Activated CD8-positive, alpha-beta memory T cell treated with anti-CD3 and anti-CD28 coated beads for 1 hour (primary cell): ENCODE results near the gene PLD1.

ENCODE experiments used
- DNase-seq, 2 donors: peaks; one replicate each; pipeline ENCODE4 v3.0.0-alpha.2; 2020; ENCODE audit warnings: low read depth in 1 of 2; ENCODE audit errors: extremely low read depth in 1 of 2

The PLD1 gene

DNA sequence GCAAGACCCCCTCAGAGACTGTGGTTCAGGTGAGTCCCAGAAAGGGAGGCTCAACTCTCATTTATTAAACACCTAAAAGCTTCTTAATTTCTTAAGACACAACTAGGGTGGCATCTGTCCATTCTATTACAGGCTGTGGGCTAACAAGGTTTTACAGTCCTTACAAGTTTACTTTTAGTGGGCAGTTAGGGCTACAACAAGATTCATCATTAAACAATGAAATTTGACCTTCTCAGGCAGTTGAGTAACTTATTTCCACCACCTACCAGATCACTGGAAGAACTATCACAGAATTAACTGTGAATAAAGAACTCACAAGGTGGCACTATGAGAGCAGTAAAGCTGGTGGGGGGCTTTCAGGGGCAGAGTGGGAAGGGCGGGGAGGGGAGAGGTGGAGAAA is 132.6 kb downstream of the PLD1 start:
- no peak for DNase-seq

DNA sequence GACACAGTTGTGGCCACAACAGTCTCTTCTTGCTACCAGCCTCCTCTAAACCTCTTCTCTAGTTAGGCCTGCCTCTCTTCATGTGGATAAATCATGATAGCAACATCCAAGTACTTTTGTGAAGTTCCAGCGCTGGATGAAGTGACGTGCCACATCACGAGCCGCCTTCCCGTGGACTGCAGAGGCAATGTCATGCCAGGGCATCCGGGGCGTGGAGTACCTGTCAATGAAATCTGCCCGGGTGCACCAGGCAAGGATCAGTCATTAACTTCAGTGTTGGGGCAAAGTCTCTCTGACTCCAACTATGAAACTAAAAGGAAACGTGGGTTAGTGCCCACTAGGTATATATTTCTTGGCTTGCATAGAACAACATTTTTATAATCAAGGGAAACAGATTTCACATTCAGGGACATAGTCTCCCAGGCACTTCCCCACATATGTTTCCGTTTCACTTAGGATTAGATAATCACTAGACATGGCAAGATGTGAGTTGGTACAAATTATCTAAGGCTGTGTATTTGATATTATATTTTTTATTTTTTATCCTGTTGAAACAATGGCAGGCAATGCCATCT is 133.6 kb downstream of the PLD1 start:
- DNase-seq: no peak

DNA sequence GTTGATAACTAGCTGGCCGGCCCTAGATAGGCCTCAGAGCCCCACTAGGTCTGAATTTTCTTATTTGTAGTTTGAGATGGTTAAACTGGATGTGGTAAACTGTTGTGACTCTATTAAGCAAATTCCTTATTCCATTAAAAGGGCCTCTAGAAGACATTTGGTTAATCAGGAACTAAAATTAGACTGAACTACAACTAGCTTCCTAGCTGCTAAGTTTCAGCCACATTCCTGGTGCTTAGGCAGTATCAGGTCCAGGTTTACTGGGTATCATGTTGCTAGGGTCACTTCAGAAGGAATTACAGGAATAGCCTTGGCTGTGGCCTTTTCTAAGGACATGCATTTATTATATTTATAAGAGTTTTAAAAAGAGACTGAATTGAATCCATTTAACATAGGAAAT is 136.3 kb downstream of the PLD1 start:
- no peak for DNase-seq

DNA sequence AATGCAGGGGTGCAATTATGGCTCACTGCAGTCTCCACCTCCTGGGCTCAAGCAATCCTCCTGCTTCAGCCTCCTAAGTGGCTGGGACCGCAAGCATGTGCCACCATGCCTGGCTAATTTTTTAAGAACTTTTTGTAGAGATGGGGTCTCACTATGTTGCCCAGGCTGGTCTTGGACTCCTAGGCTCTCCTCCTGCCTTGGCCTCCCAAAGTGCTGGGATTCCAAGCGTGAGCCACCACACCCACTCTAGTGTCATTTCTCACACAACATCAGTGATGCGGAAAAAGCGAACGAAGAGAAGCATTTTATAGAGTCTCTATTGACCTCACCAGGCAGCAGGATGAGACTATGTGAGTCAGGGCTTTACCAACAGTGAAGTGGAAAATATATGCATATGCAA is 137.7 kb downstream of the PLD1 start:
- DNase-seq: no peak

DNA sequence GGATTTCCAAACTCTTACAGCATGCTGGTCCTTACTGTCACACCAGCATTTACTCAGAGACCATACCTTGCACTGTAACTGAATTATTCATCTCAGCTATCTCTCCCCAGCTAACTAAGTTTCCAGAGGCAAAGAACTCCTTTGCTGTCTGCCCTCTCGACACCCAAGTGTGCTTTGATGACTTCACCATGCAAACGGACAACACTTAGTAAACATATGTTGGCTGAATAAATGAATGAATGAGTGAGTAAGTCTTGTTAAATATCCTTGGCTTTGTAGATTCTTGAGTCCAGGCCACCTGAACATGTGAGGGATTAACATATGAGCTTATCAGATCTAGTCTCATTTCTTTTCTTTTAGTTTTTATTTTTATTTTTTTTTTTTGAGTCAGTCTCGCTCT is 138.2 kb downstream of the PLD1 start:
- no peak for DNase-seq

DNA sequence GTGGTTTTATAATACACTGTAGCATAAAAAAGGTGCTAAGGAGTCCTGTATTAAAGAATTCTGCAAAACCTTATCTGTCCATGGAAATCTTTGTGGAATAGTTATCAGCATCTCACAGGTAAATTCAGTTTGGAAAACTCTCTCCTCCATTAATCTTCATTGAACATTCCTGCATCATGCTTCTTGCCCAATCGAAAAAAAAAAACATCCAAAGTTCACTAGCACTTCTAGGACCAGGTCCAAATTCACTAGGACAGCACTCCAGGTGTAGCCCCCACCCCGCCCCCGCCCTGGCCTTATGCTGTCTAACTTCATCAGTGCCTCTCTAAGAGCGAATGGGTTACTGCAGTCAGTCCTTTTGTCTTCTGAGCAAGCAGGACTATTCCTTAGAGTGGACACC is 138.6 kb downstream of the PLD1 start:
- DNase-seq: no peak

DNA sequence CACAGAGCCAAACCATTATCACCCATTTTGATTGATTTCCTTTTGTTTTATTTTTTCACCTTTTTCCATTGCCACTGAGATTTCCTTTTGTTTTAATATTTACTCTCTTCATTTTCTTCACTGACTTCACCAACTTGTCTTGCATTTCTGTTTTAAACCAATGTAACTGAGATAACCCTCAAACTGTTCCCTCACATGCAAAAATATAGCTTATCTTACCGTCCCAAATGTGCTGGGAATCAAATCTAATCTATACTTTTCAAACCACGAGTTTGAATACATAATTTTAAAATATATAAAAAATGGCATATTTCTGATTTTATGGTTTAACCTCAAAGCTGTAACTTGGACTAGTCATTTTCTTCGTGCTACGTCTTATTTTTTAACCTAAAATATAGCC is 143.8 kb downstream of the PLD1 start:
- DNase-seq: no peak

DNA sequence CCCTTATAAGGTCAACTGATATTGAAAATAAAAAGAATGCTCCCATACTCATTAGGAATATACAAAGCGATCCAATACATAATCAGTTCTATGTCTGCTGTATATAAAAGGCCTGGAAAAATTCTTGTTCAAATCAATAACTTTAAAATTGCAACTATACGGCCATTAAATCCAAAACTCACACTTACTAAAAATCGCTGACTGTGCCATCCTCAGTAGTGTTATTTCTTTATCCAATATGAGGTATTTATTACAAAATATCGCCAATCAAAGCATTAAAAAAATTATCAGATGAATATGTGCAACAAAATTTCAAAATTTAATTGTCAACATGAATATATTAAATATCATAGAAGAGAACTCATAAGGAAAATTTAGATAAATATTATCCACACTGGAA is 146.5 kb downstream of the PLD1 start:
- DNase-seq: no peak

DNA sequence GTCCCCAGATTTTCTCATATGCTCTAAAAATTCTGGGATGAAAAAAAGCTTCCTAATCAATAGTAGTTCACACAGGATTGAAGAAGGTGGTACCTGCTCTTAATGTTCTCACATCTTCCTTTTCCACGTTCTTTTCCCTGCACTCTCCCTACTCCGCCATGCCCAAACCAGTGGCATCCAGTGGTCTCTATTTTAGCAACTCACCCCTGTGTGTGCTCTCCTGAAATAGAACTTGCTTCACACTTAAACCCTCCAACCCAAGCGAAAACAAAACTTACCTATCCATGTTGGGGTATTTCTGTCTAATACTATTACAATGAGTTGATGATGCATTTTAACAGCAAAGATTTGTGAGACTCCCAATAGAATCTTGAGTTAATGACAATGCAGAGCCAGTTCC is 148.8 kb downstream of the PLD1 start:
- no peak for DNase-seq

DNA sequence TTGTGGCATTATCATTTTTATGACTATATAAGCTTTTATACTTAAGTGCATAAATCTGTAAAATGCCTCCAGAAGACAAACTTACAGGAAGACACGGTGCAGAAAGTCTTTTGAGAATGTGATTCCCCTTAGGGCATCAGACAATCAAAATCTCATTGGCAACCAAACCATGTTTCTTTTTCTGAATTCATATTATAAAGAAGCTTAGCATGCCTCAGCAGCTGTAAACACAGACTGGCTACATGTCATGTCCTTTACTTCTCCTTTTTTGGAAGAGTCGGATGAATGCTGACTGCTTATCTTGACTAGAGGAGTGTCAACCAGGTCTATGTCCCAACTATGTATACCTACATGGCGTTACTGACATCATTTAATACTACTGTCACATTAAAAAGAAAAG is 150.1 kb downstream of the PLD1 start:
- no peak for DNase-seq

DNA sequence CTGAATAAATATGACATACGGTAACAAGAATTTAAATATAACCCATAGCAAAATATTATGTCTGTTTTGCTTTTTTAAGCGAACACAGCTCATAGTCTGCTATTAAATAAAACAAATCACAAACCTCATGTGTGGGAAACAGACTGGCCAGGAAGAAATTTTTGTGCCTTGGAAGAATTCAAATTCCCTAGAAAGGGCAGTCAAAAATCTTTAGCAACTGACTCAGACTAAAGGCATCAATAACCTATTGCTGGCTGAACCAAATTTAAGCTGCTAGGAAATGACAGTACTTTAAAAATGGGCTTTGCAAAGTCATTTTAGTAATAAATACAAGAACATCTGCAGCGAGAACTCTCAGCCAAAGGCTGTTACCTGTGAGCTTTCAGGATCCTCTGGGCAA is 151.4 kb downstream of the PLD1 start:
- DNase-seq: no peak

DNA sequence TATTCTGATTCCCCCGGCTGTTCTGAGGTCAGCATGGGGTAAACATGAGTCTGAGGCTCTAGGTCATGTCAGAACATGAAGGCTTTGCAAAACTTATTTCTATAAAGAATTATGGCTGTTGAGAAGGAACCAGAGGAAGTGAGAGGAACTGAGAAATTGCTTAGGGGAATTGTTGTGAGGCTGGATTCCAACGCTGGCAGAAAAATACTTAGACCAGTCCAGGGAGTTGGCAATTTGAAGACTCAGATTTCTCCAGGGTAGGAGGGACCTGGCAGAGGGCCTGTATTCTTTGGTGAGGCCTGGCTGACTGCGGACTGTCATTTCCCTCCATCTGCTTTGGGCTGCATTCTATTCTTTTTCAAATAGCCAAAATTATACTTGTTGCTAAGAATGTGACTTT is 155.5 kb downstream of the PLD1 start:
- no peak for DNase-seq

DNA sequence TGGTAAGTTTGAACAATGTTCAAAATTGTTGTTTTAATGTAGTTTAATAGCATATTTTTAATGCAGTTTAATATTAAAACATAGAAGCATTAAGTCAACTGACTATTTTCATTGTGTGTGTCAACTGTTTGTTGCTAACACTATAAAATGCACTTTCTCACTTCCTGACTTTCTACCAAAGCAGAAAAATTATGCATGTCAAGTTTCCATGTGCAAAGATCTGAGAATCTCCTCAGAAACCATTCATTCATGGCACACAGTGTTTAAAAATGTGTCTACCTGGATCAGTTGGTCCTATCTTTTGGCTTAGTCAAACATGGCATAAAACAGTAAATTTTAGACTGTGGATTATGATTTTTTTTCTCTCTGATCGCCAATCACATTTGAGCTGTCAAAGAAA is 156.0 kb downstream of the PLD1 start:
- DNase-seq: no peak

DNA sequence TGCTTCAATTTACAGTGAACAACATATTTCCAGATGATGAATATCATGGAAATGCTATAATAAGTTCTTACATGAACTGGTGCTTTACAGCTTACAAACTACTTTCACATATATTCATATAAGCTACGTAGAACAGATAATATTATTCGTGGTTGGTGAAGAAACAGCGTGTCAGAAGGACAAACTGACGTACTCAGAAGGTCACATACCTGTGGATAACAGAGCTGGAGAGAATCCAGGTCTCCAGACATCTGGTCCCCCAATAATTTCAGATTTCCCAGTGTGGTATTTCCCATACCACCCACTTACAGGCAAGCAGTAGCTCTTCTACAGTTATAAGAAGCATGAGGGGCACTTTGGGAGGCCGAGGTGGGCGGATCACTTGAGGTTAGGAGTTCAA is 156.6 kb downstream of the PLD1 start:
- no peak for DNase-seq

DNA sequence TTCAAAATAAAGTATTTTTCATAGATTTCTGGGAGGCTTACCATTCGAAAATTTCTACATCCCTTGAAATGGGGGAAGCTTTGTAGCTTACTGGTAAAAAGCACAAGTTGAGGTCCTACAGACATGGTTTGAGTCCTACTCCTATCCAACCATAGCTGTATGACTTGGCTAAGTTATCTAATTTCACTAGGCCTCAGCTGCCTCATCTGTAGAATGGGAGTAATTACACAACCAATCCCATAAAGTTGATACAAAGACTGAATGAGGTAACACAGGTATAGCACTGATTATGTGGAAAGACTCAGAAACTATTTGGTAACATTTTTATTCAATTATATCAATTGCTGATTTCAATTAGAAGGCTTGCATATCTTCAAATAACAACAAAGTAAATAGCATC is 157.4 kb downstream of the PLD1 start:
- DNase-seq: no peak

DNA sequence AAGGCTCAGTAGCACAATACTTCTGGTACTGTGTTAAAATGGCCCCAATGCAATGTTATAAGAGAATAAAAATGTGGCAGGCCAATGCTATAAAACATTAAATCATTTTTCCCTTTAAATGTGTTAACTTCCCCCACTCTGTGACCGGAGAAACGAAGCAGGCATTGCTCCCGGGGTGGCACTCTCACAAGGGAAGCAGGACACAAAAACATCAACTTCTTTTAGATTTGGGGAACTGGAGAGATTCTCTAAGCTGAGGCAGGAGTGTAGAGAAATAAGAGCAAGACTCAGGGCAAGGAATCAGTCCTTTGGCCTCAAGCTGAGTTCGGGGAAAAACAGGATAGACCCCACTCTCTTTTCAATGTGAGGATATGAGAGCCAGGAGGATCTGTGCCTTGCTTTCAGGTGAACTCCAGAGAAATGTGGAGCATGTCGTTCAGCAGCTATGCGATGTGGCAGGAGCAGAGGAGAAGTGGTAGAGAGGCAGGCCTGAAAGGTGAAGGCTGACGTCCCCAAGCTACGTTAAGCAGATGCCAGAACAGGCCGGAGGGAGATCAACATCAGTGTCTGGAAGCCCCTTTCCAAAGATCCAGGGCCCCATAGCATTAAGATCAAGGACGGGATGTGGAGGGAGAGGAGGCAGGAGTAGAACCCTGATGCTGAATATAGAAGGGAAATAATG is 160.2 kb downstream of the PLD1 start:
- DNase-seq: no peak

DNA sequence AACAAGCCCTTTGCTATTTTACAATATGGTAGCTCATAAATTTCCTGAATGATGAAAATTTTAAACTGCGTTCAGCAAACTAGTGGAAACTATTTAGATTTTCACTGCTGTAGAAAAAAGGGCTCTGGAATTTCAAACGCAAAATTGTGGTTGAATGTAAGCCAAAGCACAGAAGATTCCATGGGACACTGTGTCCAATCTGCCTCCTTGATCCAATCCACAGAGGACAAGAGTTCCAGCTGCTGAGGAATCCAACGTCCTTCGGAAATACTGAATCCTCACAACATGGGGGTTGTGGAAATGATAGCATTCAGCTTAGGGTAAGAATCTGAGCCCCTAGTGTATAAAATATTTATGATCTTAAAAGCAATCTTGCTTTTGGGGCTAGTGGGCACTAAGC is 161.0 kb downstream of the PLD1 start:
- DNase-seq: no peak

DNA sequence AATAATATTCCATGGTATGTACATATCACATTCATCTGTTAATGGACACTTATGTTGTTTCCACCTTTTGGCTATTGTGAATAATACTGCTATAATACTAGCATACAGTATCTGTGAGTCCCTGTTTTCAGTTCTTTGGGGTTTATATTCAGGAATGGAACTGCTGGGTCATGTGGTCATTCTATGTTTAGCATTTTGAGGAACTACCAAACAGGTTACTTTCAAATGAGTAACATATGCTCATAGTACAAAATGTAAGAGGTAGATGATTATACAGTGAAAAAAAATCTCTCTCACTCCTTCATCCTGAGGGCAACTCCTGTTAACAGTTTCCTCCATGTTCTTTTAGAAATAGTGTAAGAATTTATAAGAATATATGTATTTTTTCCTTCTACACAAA is 162.2 kb downstream of the PLD1 start:
- DNase-seq: no peak

DNA sequence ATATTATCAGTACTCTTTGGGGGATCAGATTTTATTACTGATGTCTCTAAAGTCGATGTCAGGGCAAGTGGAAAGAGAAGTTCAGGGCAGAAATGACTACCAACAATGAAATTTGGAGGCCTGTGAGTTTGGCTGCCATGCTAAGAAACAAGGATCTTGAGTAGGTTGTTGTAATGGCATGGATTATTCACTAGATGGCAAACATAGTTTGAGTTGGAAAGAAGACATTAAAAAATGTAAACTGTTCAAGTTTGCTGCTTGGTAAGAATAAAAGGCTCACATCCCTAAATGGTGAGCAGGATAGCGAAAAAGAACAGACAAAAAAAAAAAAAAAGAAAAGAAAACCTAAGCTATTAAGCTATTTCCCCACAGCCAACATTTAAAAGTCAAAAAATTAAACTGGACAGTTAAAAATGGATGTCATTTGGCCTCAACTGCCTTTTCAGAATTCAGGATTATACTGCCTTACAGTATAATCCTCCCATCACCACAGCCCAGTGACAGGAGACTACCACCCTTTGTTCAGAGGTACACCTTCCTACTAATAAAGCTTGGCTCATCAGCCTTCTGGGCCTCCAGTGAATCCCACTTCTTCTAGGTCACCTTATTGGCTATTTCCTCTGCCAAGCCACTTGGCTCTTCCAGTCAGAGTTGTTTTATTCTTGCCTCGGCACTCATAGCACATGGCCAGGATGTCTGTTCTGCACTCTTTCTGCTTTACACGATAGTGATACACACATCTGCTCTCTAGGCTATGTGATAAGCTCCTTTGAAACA is 163.7 kb downstream of the PLD1 start:
- DNase-seq: no peak

DNA sequence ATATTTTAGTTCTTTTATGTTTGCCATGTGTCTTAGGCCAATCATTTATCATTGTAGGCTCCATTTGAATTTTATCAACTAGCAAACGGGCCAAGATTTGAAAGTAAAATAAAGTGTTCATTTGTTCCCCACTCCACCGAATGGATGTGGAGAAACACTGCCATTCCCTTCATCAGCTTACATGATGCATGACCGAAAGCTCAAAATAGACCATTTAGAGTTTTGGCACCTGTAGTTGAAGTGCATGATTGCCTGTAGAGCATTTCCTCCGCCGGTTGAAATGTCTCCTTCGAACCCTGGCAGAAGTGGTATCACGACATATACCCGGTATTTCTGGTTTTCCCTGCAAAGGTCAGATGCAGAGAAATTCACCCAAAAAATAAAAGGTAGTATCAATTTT is 165.6 kb downstream of the PLD1 start:
- no peak for DNase-seq

DNA sequence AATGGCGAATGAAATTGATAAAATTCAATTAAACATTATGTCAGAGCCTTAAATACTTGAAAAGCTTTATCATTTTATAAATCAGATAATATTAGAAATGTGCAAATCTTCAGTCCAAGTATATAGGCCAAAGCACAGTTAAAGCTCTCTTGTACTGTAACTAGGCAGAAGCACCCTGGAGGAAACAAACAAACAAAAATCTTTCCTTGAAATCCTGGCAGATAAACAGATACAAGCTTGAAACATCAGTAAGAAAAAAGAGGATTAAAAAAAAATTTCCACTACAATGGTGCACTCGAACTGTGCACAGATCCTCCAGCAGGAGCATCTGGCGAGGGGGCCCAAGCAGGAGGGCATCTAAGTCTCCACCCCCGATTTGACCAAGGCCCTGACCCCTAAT is 166.6 kb downstream of the PLD1 start:
- DNase-seq: no peak

DNA sequence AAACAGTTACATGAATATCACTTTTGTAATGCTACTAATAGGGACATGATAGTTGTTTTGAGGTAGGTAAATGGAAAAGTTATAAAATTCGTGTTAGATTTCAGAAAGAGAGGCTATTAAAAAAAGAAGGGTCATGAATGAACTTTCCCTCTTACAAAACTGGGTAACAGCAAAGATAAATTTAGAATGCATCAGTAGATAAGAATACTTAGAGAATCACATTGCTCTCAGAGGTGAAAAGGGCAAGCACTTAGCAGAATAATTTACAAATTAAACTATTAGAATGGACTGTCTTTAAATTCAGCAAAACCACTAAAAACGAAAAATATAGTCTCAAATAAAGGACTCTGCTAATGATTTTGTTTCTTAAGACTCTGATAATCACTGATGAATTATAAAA is 167.2 kb downstream of the PLD1 start:
- DNase-seq: no peak
